ENCODE measurements around the gene PALLD.

DNA sequence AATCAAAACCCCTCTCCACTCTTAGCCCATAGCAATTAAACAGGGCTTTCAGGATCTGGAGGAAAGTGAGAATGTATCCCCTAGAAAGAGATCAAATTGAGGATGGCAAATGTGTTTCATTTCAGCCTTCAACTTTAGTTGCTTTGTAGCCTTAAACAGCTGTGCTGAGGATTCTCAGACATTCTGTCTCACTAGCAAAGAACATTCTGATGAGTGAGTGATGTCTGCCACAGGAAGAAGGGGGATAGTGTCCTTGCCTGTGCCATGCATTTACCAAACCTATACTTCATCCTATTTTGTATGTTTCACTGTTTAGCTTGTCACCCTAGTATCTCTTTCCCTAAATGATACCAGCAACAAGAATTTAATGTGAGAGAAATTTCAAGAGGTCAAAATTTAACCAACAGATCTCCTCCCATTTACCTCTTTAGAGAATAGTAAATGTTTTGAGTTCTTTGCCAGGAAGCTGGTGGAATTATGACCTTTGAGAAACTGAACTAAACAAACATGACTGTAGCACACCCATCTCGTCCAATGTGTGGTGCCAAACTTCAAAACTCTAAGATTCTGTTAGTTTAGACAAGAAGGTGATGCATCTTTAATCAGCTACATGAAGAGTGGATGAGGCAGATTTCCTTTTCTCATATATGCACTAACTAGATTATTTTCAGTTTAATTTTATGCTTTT is 165.6 kb downstream of the PALLD start:
- no peak for TF ChIP-seq GATA3 (IDR thresholded peaks at IDR 0.05; ENCODE audit: low read depth, low read length)
- no peak for TF ChIP-seq GATA2 (IDR thresholded peaks at IDR 0.05; ENCODE audit: low read depth, low read length)
